Upper lobe of left lung (tissue), 6 donors: ENCODE measurements around the gene CAV1. TPM values are rescaled to one million over a fixed set of nuclear protein-coding genes. Genes with fewer than 3 reads are reported as not detected.

Source experiments
- ATAC-seq, 2 donors: fragments of 200-7000 bp; cut with Tn5 transposase; one replicate each; pipeline ENCODE4 v1.9.1; 2022; ENCODE audit warnings: mild to moderate bottlenecking in 2 of 2, moderate library complexity in 2 of 2; ENCODE audit not compliant: low FRiP score in 2 of 2
- DNase-seq, 2 donors: peaks; one replicate each; pipeline ENCODE4 v3.0.0-alpha.2; 2019 to 2020
- H3K27ac ChIP-seq, 4 donors: fragments of 200-600 bp; sonication (generic); one replicate each; pipeline ENCODE4 v1.5.1; 2016 to 2019
- H3K27me3 ChIP-seq, 4 donors: fragments of 200-600 bp; sonication (generic); one replicate each; pipeline ENCODE4 v1.5.1; 2017 to 2019
- H3K36me3 ChIP-seq, 4 donors: fragments of 200-600 bp; sonication (generic); one replicate each; pipeline ENCODE4 v1.5.1; 2016 to 2019
- H3K4me1 ChIP-seq, 4 donors: fragments of 200-600 bp; sonication (generic); one replicate each; pipeline ENCODE4 v1.5.1; 2018 to 2019
- H3K4me3 ChIP-seq, 4 donors: fragments of 200-600 bp; sonication (generic); one replicate each; pipeline ENCODE4 v1.5.1; 2017 to 2019; ENCODE audit warnings: mild to moderate bottlenecking in 2 of 4, moderate library complexity in 1 of 4
- H3K9me3 ChIP-seq, 4 donors: fragments of 200-600 bp; sonication (generic); one replicate each; pipeline ENCODE4 v1.5.1; 2018 to 2019
- EP300 ChIP-seq, 4 donors: sonication (generic); formaldehyde crosslinking; IDR thresholded peaks; one replicate each; pipeline ENCODE4 v1.5.1; 2017; ENCODE audit warnings: antibody characterized with exemption in 4 of 4, control low read depth in 2 of 4
- POLR2A ChIP-seq, 4 donors: fragments of 450-650 bp; IDR thresholded peaks; one replicate each; pipeline ENCODE4 v1.5.1; 2016 to 2017; ENCODE audit warnings: antibody characterized with exemption in 4 of 4, mild to moderate bottlenecking in 2 of 4
- POLR2AphosphoS5 ChIP-seq, 2 donors: sonication (generic); formaldehyde crosslinking; IDR thresholded peaks; one replicate each; pipeline ENCODE4 v1.5.1; 2017; ENCODE audit warnings: antibody characterized with exemption in 2 of 2
- WGBS, 2 donors: methylation state at CpG; one replicate each; pipeline ENCODE4 v1.1.5; 2017 to 2018; 5-methylcytosine and 5-hydroxymethylcytosine counted together
- total RNA-seq, 6 donors: library from RNA; depleted of rRNA in 4 of 6; stranded (reverse); fragments of >200 nt in 4 of 6; gene quantifications; one replicate each; pipeline versions ENCODE4 v1.1.0 to v1.2.1, GENCODE V29; 2016 to 2021
- TF ChIP-seq, protein P1 (sequence below), 6 experiments: fragments of 450-650 bp in 4 of 6; fragments of 200-600 bp in 2 of 6; sonication (generic) in 2 of 6; IDR thresholded peaks; one replicate each; pipeline ENCODE4 v1.5.1; 2016 to 2019; ENCODE audit warnings: antibody characterized with exemption in 6 of 6
- donor health status: DM: no; HTN: no; CAD: no; lungs with moderate emphysema.
- donor health status: DM: no; HTN: yes; CAD: no; lungs with severe emphysema.

Gene CAV1
- total RNA-seq, 6 donors from 2014 or later: 207 to 951 (median 552) TPM

DNA sequence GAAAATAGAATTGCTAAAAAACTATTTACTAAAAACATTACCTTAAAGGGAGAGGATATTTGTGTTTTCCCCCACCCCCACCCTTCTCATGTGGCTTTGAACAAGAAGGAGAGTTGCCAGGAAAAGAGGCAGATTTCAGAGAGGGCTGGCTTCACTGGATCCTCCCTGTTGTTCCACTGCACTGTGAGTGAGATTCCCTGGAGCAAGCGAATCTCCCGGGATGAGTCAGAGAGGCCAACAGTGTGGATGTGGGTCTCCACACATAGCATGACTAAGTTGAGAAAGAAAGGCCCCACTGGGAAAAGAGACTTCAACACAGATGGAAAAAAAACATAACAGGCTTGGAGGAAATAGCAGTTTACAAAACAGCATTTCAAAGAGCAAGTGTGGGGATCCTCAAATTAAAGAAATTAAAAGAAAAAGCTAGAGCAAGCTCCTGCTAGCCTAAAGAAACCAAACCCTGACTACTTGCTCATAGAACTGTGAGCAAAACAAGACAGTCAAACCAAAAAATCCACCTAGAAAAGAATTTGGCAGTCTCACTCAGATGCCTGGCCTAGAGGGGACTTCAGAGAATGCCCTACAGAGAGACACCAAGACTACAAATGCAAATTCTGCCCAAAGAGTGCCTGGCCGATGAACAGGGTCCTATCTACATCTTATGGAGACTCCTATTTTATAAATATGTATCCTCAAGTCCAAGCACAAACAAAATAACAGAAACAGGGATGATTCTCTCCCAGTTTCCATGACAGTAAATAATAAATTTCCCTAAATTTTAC is 3.4 kb downstream of the CAV1 start:
- 30 to 47% methylated on average over 3 of the region's 3 CpGs for WGBS, 2 donors
- H3K27me3 ChIP-seq: peaks cover 0 to 3% (median 0%) of the 10 kb centered on the region in 4 donors
- H3K36me3 ChIP-seq: peaks cover 0 to 18% (median 0%) of the 10 kb centered on the region in 4 donors
- DNase-seq: peak in 1 of 2 donors; percentile 42
- H3K27ac ChIP-seq: peak overlapping the region; percentile 89 to 99 (median 94)
- peak in 1 of 2 donors; percentile 15 for ATAC-seq
- H3K9me3 ChIP-seq: no peaks in the 10 kb centered on the region
- H3K4me3 ChIP-seq: peak overlapping the region in 3 of 4 donors; percentile 52 to 71 (median 64)
- H3K4me1 ChIP-seq: peaks cover 7 to 38% (median 34%) of the 10 kb centered on the region in 4 donors
- TF ChIP-seq POLR2AphosphoS5 (IDR thresholded peaks at IDR 0.05): peak in 1 of 2 donors; percentile 7
- TF ChIP-seq, protein P1, sequence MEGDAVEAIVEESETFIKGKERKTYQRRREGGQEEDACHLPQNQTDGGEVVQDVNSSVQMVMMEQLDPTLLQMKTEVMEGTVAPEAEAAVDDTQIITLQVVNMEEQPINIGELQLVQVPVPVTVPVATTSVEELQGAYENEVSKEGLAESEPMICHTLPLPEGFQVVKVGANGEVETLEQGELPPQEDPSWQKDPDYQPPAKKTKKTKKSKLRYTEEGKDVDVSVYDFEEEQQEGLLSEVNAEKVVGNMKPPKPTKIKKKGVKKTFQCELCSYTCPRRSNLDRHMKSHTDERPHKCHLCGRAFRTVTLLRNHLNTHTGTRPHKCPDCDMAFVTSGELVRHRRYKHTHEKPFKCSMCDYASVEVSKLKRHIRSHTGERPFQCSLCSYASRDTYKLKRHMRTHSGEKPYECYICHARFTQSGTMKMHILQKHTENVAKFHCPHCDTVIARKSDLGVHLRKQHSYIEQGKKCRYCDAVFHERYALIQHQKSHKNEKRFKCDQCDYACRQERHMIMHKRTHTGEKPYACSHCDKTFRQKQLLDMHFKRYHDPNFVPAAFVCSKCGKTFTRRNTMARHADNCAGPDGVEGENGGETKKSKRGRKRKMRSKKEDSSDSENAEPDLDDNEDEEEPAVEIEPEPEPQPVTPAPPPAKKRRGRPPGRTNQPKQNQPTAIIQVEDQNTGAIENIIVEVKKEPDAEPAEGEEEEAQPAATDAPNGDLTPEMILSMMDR (IDR thresholded peaks at IDR 0.05): no peak

DNA sequence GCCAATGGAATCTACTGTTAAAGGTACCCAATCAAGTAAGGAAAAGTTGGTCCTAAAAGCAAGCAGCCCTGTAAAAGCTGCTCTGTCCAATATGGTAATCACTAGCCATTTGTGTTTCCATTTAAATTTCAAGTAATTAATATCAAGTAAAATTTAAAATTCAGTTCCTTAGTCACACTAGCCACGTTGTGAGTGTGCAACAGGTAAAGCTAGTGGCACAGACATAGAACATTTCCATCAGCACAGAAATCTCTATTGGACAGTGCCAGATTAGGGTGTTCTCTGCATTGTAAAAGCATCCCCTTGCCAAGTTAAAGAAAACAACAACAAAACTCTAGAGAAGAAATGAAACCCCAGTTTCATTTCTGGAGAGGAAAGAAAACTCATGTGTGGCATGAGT is 4.4 kb downstream of the CAV1 start:
- peak overlapping the region in 3 of 4 donors; percentile 12 to 71 (median 64) for H3K4me3 ChIP-seq
- H3K27ac ChIP-seq: peak overlapping the region; percentile 89 to 99 (median 94)
- WGBS, 2 donors: 40 to 51% methylated on average over 1 of the region's 1 CpG

DNA sequence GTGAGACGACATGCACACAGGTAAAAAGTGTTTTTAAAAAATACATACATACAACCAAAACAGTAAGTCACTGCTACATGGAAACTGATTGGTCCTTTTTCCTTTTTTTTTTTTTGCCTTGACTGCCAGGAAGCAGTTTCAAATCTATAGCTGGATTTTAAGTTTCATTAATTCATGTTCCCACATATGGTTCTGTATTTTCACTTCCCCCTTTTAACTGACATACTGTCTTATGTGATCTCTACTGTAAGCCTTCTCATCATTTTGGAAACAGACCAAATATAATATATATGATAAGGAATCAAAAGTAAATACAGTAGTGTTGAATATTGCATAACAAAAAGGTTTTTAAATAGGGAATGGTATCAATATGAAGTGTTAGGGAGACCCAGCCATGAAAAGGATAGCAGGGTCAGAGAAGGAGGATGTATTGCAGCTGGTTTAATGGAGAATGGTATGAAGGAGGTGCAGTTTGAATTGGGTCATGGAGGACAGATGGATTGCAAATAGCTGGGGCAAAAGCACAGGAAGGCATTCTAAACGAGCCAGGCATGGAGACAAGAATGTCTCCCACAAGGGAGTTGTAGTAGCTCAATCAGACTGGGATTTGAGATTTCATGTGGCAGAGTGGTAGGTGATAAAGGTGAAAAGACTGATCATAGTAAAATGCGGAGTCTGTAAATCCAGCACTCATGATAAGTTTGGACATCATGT is 5.4 kb downstream of the CAV1 start:
- TF ChIP-seq POLR2A (IDR thresholded peaks at IDR 0.05) (no peak), POLR2AphosphoS5 (IDR thresholded peaks at IDR 0.05) (no peak), EP300 (IDR thresholded peaks at IDR 0.05) (no peak)
- TF ChIP-seq, protein P1 (IDR thresholded peaks at IDR 0.05): no peak
- no peaks in the 10 kb centered on the region for H3K9me3 ChIP-seq
- WGBS, 2 donors: 43 to 51% methylated on average over 3 of the region's 3 CpGs
- peaks cover 0 to 18% (median 0%) of the 10 kb centered on the region in 4 donors for H3K36me3 ChIP-seq
- H3K4me1 ChIP-seq: peaks cover 14 to 37% (median 33%) of the 10 kb centered on the region in 4 donors
- H3K27me3 ChIP-seq: peaks cover 0 to under 1% (median 0%) of the 10 kb centered on the region in 4 donors
- no peak for ATAC-seq
- peak overlapping the region; percentile 37 to 97 (median 70) for H3K27ac ChIP-seq
- no peak for DNase-seq
- H3K4me3 ChIP-seq: peak overlapping the region in 3 of 4 donors; percentile 17 to 64 (median 33)

More for the DNA sequence above, 4.4 kb downstream of the CAV1 start:
- no peaks in the 10 kb centered on the region for H3K9me3 ChIP-seq
- TF ChIP-seq POLR2A (IDR thresholded peaks at IDR 0.05) (no peak), EP300 (IDR thresholded peaks at IDR 0.05) (no peak), POLR2AphosphoS5 (IDR thresholded peaks at IDR 0.05) (no peak)
- TF ChIP-seq, protein P1 (IDR thresholded peaks at IDR 0.05): no peak
- DNase-seq (no peak), ATAC-seq (no peak)
- H3K27me3 ChIP-seq: peaks cover 0 to 3% (median 0%) of the 10 kb centered on the region in 4 donors
- peaks cover 0 to 18% (median 0%) of the 10 kb centered on the region in 4 donors for H3K36me3 ChIP-seq
- H3K4me1 ChIP-seq: peaks cover 9 to 37% (median 30%) of the 10 kb centered on the region in 4 donors

DNA sequence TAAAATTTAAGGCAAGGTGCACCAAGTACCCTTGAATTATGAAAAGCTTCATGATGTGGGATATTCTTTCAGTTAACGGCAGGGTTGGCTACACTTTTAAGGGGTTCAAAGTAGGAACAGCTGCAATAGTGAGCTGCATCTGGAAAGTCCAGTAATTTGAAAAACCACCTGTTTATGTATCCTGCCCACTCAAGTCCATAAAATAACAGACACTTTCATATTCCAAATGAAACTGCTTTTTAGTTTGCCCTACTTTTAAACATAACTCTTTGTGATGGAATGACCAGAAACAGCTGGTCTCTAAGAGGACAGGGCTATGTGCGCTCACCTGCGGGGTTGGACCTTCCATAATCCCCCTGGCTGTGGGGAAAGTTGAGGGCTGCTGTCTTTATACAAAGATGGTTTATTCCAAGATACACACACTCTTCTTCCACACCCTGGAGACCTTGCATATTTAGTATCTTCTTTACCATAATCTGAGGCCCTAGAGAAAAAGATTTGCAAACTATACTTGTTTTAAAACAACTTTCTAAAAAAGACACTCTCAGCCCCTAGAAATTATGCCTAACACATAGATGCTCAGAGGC is 7.4 kb downstream of the CAV1 start:
- H3K9me3 ChIP-seq: no peaks in the 10 kb centered on the region
- ATAC-seq (no peak), DNase-seq (no peak)
- H3K4me1 ChIP-seq: peaks cover 25 to 36% (median 30%) of the 10 kb centered on the region in 4 donors
- WGBS, 2 donors: 71 to 72% methylated on average over 3 of the region's 3 CpGs
- TF ChIP-seq, protein P1 (IDR thresholded peaks at IDR 0.05): no peak
- TF ChIP-seq EP300 (IDR thresholded peaks at IDR 0.05) (no peak), POLR2AphosphoS5 (IDR thresholded peaks at IDR 0.05) (no peak), POLR2A (IDR thresholded peaks at IDR 0.05) (no peak)
- peak overlapping the region; percentile 26 to 71 (median 47) for H3K27ac ChIP-seq
- H3K36me3 ChIP-seq: peaks cover 0 to 29% (median 0%) of the 10 kb centered on the region in 4 donors
- peak overlapping the region in 2 of 4 donors; percentile 15 to 64 for H3K4me3 ChIP-seq
- no peaks in the 10 kb centered on the region for H3K27me3 ChIP-seq
